ENCODE data around the gene PSD4.

GRCh38 chr2:113192459-113193100, 18.8 kb downstream of the PSD4 start:
- no peak for TF ChIP-seq CTCF (IDR thresholded peaks at IDR 0.05)
- TF ChIP-seq POLR2A (IDR thresholded peaks at IDR 0.05): no peak
- no peak for TF ChIP-seq POLR2AphosphoS5 (IDR thresholded peaks at IDR 0.05; ENCODE audit: insufficient read depth in 1 of 2, low read depth in 1 of 2)

Data from vagina (tissue), 2 donors.